GM12864 (cell line): ENCODE data around the gene XIRP1.

Source experiments
- DNase-seq: peaks from one replicate; pipeline ENCODE4 v3.0.0-alpha.2; 2011; ENCODE audit warnings: low read depth
- H3K4me3 ChIP-seq: 2 replicates; pipeline ENCODE4 v1.5.1; 2011; ENCODE audit warnings: mild to moderate bottlenecking, low read depth, low read length, control low read depth
- CTCF ChIP-seq: IDR thresholded peaks from 2 replicates; pipeline ENCODE4 v1.5.1; 2011; ENCODE audit warnings: low read depth, mild to moderate bottlenecking, moderate library complexity, low read length, control low read depth, inconsistent platforms; ENCODE audit errors: missing control alignments

XIRP1 gene, protein sequence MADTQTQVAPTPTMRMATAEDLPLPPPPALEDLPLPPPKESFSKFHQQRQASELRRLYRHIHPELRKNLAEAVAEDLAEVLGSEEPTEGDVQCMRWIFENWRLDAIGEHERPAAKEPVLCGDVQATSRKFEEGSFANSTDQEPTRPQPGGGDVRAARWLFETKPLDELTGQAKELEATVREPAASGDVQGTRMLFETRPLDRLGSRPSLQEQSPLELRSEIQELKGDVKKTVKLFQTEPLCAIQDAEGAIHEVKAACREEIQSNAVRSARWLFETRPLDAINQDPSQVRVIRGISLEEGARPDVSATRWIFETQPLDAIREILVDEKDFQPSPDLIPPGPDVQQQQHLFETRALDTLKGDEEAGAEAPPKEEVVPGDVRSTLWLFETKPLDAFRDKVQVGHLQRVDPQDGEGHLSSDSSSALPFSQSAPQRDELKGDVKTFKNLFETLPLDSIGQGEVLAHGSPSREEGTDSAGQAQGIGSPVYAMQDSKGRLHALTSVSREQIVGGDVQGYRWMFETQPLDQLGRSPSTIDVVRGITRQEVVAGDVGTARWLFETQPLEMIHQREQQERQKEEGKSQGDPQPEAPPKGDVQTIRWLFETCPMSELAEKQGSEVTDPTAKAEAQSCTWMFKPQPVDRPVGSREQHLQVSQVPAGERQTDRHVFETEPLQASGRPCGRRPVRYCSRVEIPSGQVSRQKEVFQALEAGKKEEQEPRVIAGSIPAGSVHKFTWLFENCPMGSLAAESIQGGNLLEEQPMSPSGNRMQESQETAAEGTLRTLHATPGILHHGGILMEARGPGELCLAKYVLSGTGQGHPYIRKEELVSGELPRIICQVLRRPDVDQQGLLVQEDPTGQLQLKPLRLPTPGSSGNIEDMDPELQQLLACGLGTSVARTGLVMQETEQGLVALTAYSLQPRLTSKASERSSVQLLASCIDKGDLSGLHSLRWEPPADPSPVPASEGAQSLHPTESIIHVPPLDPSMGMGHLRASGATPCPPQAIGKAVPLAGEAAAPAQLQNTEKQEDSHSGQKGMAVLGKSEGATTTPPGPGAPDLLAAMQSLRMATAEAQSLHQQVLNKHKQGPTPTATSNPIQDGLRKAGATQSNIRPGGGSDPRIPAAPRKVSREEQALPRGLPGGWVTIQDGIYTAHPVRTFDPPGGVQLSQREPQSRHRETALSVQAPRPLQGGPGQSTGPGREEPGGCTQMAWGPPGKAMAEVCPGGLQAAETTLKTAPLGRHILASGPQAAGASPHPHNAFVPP (N-terminal part only)

DNA sequence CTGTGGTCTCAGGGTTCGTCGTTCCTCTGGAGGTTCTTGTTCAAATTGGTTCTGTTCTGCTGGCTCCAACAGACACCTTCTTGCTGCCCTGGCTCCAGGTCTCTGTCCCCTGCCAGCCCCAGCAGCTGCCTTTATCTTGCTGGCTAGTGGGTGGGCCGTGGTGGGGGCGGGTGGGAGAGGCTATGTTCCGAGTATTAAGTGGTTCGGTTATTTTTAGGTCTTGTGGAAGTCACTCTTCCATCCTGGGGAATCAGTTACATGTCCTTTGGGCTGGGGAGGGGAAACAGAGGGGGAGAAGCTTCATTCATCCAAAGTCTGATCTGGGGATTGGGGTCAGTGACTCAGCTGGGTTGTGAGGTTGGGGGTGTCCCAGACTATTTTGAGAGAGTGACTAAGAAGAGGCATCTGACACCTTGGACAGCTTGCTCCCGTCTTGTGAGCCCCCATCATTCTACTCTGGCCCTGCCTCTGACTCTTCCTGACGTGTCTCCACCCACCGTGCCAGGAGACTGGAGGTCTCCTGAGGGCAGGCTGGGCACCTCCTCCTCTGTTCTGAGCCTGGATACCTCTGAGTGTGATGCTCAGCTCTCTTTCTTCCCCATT is at the start of gene XIRP1:
TSS of gene XIRP1 (minus strand) at position 106 of the 603 bp plus-strand sequence. CDS start 3,150 bp downstream, outside the sequence.
- TF ChIP-seq CTCF = no peak
- no peak within 1 kb of the TSS for H3K4me3 ChIP-seq
- no peak for DNase-seq

DNA sequence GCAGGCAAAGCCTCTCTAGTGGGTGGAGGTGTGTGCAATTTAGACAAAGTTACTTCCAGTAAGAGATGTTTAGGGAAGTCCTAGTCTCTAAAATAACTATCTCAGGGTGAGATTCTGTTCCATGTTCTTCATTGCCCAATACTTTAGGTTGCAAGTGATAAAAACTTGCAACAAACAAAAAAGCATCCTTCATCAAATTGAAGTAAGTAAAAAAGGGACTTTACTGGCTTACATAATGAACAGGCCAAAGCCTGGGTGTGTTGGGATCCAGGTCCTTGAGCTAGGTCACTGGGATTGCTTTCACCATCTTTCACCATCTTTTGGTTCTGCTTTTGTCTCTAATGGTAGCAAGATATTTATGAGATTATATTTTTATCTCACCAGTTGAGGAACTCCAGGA is 49.2 kb upstream of the XIRP1 start:
- no peak overlapping the region for H3K4me3 ChIP-seq
- no peak for DNase-seq
- no peak for TF ChIP-seq CTCF

- no peak for DNase-seq
- no peak overlapping the region for H3K4me3 ChIP-seq
- TF ChIP-seq CTCF = no peak
These were observed 44.6 kb upstream of the XIRP1 start for GRCh38 chr3:39237027-39237426.

GRCh38 chr3:39234651-39235050 is 42.3 kb upstream of the XIRP1 start:
- no peak for TF ChIP-seq CTCF
- H3K4me3 ChIP-seq = no peak overlapping the region
- no peak for DNase-seq

DNA sequence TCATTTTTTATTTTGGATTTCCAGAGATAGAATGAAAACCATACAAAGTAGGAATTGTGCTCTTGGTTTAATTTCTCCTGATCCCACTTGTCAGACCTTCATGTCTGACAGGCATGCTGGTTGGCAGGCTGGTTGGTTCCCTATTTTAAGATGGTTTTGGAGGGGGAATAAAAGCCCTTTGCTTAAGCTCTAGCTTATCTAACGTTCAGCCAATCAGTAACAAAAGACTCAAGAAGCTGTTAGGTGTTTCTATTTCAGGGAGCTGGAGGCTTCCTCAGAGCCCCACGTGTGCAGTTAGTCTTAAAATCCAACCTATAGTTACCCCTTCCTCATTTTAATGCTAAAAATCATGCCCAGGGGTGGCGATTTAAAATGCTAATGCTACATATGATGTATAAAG is 40.5 kb upstream of the XIRP1 start:
- H3K4me3 ChIP-seq = no peak overlapping the region
- TF ChIP-seq CTCF = no peak
- no peak for DNase-seq

DNA sequence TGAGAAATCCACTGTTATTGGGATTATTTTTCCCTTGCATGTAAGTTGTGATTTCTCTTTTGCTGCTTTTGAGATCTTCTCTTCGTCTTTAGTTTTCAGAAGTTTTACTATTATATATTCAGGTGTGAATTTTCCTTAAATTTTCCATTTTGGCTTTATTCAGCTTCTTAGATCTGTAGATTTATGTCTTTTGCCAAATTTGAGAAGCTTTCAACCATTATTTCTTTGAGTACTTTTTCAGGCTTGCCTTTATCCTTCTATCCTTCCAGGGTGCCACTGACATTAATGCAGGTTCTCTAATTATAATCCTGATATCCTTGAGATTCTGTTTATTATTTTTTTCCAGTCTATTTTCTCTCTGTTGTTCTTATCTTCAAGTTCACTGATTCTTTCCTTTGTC is 38.1 kb upstream of the XIRP1 start:
- no peak for TF ChIP-seq CTCF
- no peak overlapping the region for H3K4me3 ChIP-seq
- DNase-seq = no peak
